GM13976 (cell line): ENCODE results near the gene FOXJ2.

Experiments used
- DNase-seq: peaks from one replicate; pipeline ENCODE4 v3.0.0; 2012; ENCODE audit warnings: low spot score
- in situ Hi-C: fragments of 300-500 bp; cut with MboI; formaldehyde crosslinking; loops from one replicate; pipeline ENCODE4 v1.12.0; 2022; ENCODE audit warnings: low sequenced_read_pairs, mixed read lengths, inconsistent platforms; ENCODE audit not compliant: unreplicated experiment
- TF ChIP-seq, protein P1 (sequence below): IDR thresholded peaks from 2 replicates; pipeline ENCODE4 v1.5.1; 2012; ENCODE audit warnings: borderline replicate concordance, mild to moderate bottlenecking; ENCODE audit not compliant: insufficient read depth; ENCODE audit errors: extremely low read depth, missing control alignments, control extremely low read depth

The FOXJ2 gene

DNA sequence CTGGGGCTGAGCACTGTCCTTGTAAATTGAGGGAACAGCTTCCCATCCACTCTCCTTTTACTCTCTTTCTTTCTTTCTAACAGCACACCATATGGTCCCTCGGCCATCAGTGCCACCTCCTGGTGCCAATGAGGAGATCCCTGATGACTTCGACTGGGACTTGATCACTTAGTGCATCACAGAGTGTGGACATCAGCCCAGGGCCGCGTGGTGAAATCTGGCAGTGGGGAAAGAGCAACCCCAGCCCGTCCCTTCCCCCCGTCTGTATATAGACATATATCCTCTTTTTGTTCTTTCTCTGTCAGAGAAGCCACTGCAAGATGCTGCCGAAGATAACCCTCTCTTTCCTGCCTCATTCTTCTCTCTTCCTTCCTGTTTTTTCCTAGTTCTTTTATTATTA, 20.2 kb downstream of the FOXJ2 start:
- DNase-seq, result no peak
- in situ Hi-C loops, result no loop called here
- TF ChIP-seq, protein P1, sequence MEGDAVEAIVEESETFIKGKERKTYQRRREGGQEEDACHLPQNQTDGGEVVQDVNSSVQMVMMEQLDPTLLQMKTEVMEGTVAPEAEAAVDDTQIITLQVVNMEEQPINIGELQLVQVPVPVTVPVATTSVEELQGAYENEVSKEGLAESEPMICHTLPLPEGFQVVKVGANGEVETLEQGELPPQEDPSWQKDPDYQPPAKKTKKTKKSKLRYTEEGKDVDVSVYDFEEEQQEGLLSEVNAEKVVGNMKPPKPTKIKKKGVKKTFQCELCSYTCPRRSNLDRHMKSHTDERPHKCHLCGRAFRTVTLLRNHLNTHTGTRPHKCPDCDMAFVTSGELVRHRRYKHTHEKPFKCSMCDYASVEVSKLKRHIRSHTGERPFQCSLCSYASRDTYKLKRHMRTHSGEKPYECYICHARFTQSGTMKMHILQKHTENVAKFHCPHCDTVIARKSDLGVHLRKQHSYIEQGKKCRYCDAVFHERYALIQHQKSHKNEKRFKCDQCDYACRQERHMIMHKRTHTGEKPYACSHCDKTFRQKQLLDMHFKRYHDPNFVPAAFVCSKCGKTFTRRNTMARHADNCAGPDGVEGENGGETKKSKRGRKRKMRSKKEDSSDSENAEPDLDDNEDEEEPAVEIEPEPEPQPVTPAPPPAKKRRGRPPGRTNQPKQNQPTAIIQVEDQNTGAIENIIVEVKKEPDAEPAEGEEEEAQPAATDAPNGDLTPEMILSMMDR, result no peak

GRCh38 chr12:8054816-8055215, 22.3 kb downstream of the FOXJ2 start:
- DNase-seq, result no peak
- TF ChIP-seq, protein P1, result no peak
- in situ Hi-C loops, result no loop called here

- DNase-seq, result no peak
- in situ Hi-C loops, result no loop called here
- TF ChIP-seq, protein P1, result no peak
These were observed 24.8 kb downstream of the FOXJ2 start for GRCh38 chr12:8057306-8057705.

GRCh38 chr12:8057839-8058238, 25.3 kb downstream of the FOXJ2 start:
- TF ChIP-seq, protein P1, result no peak
- DNase-seq, result no peak
- in situ Hi-C loops, result no loop called here

DNA sequence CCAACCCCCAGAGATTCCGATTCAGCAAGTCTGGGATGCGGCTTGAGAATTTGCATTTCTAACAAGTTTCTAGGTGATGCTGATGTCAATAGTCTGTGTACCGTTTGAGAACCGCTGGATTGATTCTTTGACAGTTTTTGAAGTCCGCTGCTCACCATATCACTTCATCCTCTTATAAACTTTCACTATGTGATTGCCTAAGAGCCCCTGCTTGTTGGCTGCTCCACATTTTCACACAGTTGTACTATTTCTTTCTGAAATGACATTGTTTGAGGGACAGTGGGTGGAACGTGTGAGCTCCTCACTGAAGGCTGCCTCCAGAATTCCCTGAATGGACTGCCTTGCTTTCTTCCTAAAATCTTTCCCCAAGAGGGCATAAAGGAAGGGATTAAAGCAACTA, 26.0 kb downstream of the FOXJ2 start:
- in situ Hi-C loops, result no loop called here
- no peak for DNase-seq
- TF ChIP-seq, protein P1, result no peak

GRCh38 chr12:8064131-8064530, 31.6 kb downstream of the FOXJ2 start:
- DNase-seq, result no peak
- in situ Hi-C loops, result no loop called here
- TF ChIP-seq, protein P1, result no peak
